MCF 10A (cell line): ENCODE measurements around the gene ATXN7L1. TPM values are rescaled to one million over a fixed set of nuclear protein-coding genes. Genes with fewer than 3 reads are reported as not detected.

ENCODE experiments used
- BruUV-seq: library from RNA; stranded (reverse); fragments of 400-500 nt; replicated peaks from 2 replicates; lab custom pipeline; 2021; lab: Mats Ljungman, UMichigan
- CTCF ChIA-PET: fragments of 300-600 bp; sonication (Branson Sonifier 250); formaldehyde crosslinking; extraction: SDS; loops from one replicate; lab custom pipeline; 2021; ENCODE audit warnings: antibody characterized with exemption, inconsistent platforms; lab: Yijun Ruan, JAX
- POLR2A ChIA-PET: fragments of 300-600, 350-650 bp; sonication (Branson Sonifier 250); formaldehyde crosslinking; extraction: SDS; loops from one replicate; lab custom pipeline; 2020; ENCODE audit warnings: antibody characterized with exemption, inconsistent platforms; lab: Yijun Ruan, JAX
- DNase-seq: peaks from one replicate; pipeline ENCODE4 v3.0.0-alpha.2; 2018; ENCODE audit not compliant: unreplicated experiment
- H3K27ac Mint-ChIP-seq: one replicate; pipeline ENCODE4 v1.8.0; 2022; ENCODE audit warnings: mild to moderate bottlenecking, low read depth, mixed read lengths; ENCODE audit not compliant: unreplicated experiment
- H3K27me3 Mint-ChIP-seq: one replicate; pipeline ENCODE4 v1.8.0; 2022; ENCODE audit warnings: mixed read lengths; ENCODE audit not compliant: insufficient read depth, unreplicated experiment
- H3K36me3 Mint-ChIP-seq: one replicate; pipeline ENCODE4 v1.8.0; 2022; ENCODE audit warnings: mild to moderate bottlenecking, moderate library complexity, mixed read lengths; ENCODE audit not compliant: insufficient read depth, unreplicated experiment
- H3K4me1 Mint-ChIP-seq: one replicate; pipeline ENCODE4 v1.8.0; 2022; ENCODE audit warnings: mixed read lengths; ENCODE audit not compliant: insufficient read depth, unreplicated experiment
- H3K4me3 Mint-ChIP-seq: one replicate; pipeline ENCODE4 v1.8.0; 2022; ENCODE audit warnings: mild to moderate bottlenecking, moderate library complexity, mixed read lengths; ENCODE audit not compliant: unreplicated experiment
- H3K9me3 Mint-ChIP-seq: one replicate; pipeline ENCODE4 v1.8.0; 2022; ENCODE audit warnings: mixed read lengths; ENCODE audit not compliant: unreplicated experiment
- CTCF ChIP-seq: fragments of 200-600 bp; IDR thresholded peaks from one replicate; pipeline ENCODE4 v1.8.0; 2022; ENCODE audit warnings: antibody characterized with exemption, mild to moderate bottlenecking; ENCODE audit not compliant: unreplicated experiment
- intact Hi-C: fragments of 100-400 bp; cut with micrococcal nuclease; formaldehyde crosslinking; loops from 2 replicates; pipeline ENCODE4 v1.14.1; 2022
- total RNA-seq: library from RNA; stranded (reverse); gene quantifications from 2 replicates; pipeline ENCODE4 v1.2.3, GENCODE V29; 2022

The ATXN7L1 gene
- total RNA-seq, 1 experiment from 2014 or later = 10.0 TPM

- intact Hi-C loops = no loop called here
- H3K9me3 Mint-ChIP-seq = no peaks in the 10 kb centered on the region
- H3K27me3 Mint-ChIP-seq = no peaks in the 10 kb centered on the region
- POLR2A ChIA-PET = interaction anchor here (1.2 kb wide), 1 partner anchor 9 kb away, joined by 3 read pairs; no protein-coding TSS in a partner anchor
- H3K4me3 Mint-ChIP-seq = no peak overlapping the region
- H3K36me3 Mint-ChIP-seq = peaks cover 7% of the 10 kb centered on the region
- H3K27ac Mint-ChIP-seq = no peak overlapping the region
- BruUV-seq = no TSS peak
- CTCF ChIA-PET = interaction anchor here (0.9 to 1.4 kb wide), 6 partner anchors 9 to 500 kb away, joined by 3 to 7 read pairs (median 4); no protein-coding TSS in a partner anchor
- no peak for TF ChIP-seq CTCF
- peaks cover 3% of the 10 kb centered on the region for H3K4me1 Mint-ChIP-seq
- no peak for DNase-seq
These were observed 232.5 kb downstream of the ATXN7L1 start for GRCh38 chr7:105643851-105644250.

GRCh38 chr7:105643384-105643783, 233.0 kb downstream of the ATXN7L1 start:
- ChIA-PET POLR2A (no interaction called here), CTCF (interaction anchor here (1.1 to 1.4 kb wide), 4 partner anchors 9 to 500 kb away, joined by 3 to 7 read pairs (median 6); no protein-coding TSS in a partner anchor)
- no peaks in the 10 kb centered on the region for H3K27me3 Mint-ChIP-seq
- no TSS peak for BruUV-seq
- TF ChIP-seq CTCF = no peak
- intact Hi-C loops = no loop called here
- no peak overlapping the region for H3K4me3 Mint-ChIP-seq
- H3K4me1 Mint-ChIP-seq = no peaks in the 10 kb centered on the region
- DNase-seq = no peak
- H3K27ac Mint-ChIP-seq = no peak overlapping the region
- no peaks in the 10 kb centered on the region for H3K9me3 Mint-ChIP-seq
- peaks cover 7% of the 10 kb centered on the region for H3K36me3 Mint-ChIP-seq

GRCh38 chr7:105642264-105642663, 234.1 kb downstream of the ATXN7L1 start:
- no peak for TF ChIP-seq CTCF
- H3K27me3 Mint-ChIP-seq = no peaks in the 10 kb centered on the region
- H3K4me3 Mint-ChIP-seq = no peak overlapping the region
- intact Hi-C loops = no loop called here
- no peaks in the 10 kb centered on the region for H3K9me3 Mint-ChIP-seq
- H3K4me1 Mint-ChIP-seq = no peaks in the 10 kb centered on the region
- H3K36me3 Mint-ChIP-seq = peaks cover 7% of the 10 kb centered on the region
- POLR2A ChIA-PET = interaction anchor here (0.6 to 0.7 kb wide), 2 partner anchors 12 to 387 kb away, joined by 3 to 4 read pairs; no protein-coding TSS in a partner anchor
- BruUV-seq = no TSS peak
- no peak overlapping the region for H3K27ac Mint-ChIP-seq
- CTCF ChIA-PET = interaction anchor here (1.4 kb wide), 1 partner anchor 10 kb away, joined by 6 read pairs; no protein-coding TSS in a partner anchor
- DNase-seq = no peak

- no TSS peak for BruUV-seq
These were observed 235.2 kb downstream of the ATXN7L1 start for GRCh38 chr7:105640956-105641810.

More at GRCh38 chr7:105640956-105641810, 235.2 kb downstream of the ATXN7L1 start:
- TF ChIP-seq CTCF = no peak
- Mint-ChIP-seq H3K27ac (no peak overlapping the region), H3K36me3 (peaks cover 7% of the 10 kb centered on the region), H3K4me1 (no peaks in the 10 kb centered on the region), H3K9me3 (no peaks in the 10 kb centered on the region), H3K4me3 (no peak overlapping the region), H3K27me3 (no peaks in the 10 kb centered on the region)
- no peak for DNase-seq
- ChIA-PET POLR2A (interaction anchor here (0.7 kb wide), 2 partner anchors 127 to 388 kb away, joined by 3 read pairs; no protein-coding TSS in a partner anchor), CTCF (interaction anchor here (0.6 to 1.4 kb wide), 2 partner anchors 11 to 16 kb away, joined by 3 to 6 read pairs; no protein-coding TSS in a partner anchor)
- intact Hi-C loops = no loop called here
